Measurements from ENCODE around the gene NHP2. TPM values are rescaled to one million over a fixed set of nuclear protein-coding genes. Genes with fewer than 3 reads are reported as not detected.

NHP2 gene
- total and polyA plus RNA-seq, 11 donors, result 60.9 to 320 (median 79.5) TPM

GRCh38 chr5:178123094-178123965, 30.4 kb downstream of the NHP2 start:
- H3K4me3 ChIP-seq, result no peak overlapping the region
- 90 to 96% (median 92%) methylated on average over 2 to 13 of the region's 13 CpGs for WGBS, 4 donors
- no peaks in the 10 kb centered on the region for H3K9me3 ChIP-seq
- H3K4me1 ChIP-seq, result peaks cover 0 to 51% (median 17%) of the 10 kb centered on the region in 12 donors
- no peak for ATAC-seq
- intact Hi-C loops (cut with DNase I), result no loop called here
- TF ChIP-seq CTCF (IDR thresholded peaks at IDR 0.05) (no peak), POLR2A (IDR thresholded peaks at IDR 0.05) (no peak)
- H3K27ac ChIP-seq, result no peak overlapping the region
- DNase-seq, result peak in 1 of 5 donors; percentile 58
- H3K36me3 ChIP-seq, result no peaks in the 10 kb centered on the region
- H3K27me3 ChIP-seq, result peaks cover 0 to 8% (median 0%) of the 10 kb centered on the region in 9 donors

GRCh38 chr5:178122346-178122745, 31.3 kb downstream of the NHP2 start:
- H3K36me3 ChIP-seq, result no peaks in the 10 kb centered on the region
- WGBS, 4 donors, result 84 to 96% (median 88%) methylated on average over 5 of the region's 5 CpGs
- peaks cover 0 to 54% (median 19%) of the 10 kb centered on the region in 12 donors for H3K4me1 ChIP-seq
- TF ChIP-seq POLR2A (IDR thresholded peaks at IDR 0.05) (no peak), CTCF (IDR thresholded peaks at IDR 0.05) (no peak)
- intact Hi-C loops (cut with DNase I), result no loop called here
- H3K27me3 ChIP-seq, result peaks cover 0 to 8% (median 0%) of the 10 kb centered on the region in 9 donors
- no peaks in the 10 kb centered on the region for H3K9me3 ChIP-seq
- H3K4me3 ChIP-seq, result no peak overlapping the region
- ATAC-seq (no peak), DNase-seq (peak in 1 of 5 donors; percentile 37)
- peak overlapping the region in 3 of 12 donors; percentile 5 to 43 (median 18) for H3K27ac ChIP-seq

GRCh38 chr5:178121391-178122276, 32.1 kb downstream of the NHP2 start:
- 75 to 79% (median 75%) methylated on average over 34 to 38 of the region's 38 CpGs for WGBS, 4 donors
- Histone ChIP-seq H3K36me3 (no peaks in the 10 kb centered on the region), H3K4me1 (peaks cover 0 to 58% (median 22%) of the 10 kb centered on the region in 12 donors), H3K27me3 (peaks cover 0 to 15% (median 2%) of the 10 kb centered on the region in 9 donors), H3K9me3 (no peaks in the 10 kb centered on the region), H3K27ac (peak overlapping the region in 6 of 12 donors; percentile 18 to 48 (median 36)), H3K4me3 (peak overlapping the region in 10 of 12 donors; percentile 11 to 42 (median 31))
- intact Hi-C loops (cut with DNase I), result no loop called here
- peak in 4 of 5 donors; percentile 38 to 78 (median 64) for DNase-seq
- ATAC-seq, result peak in 3 of 4 donors; percentile 28 to 42 (median 35)
- TF ChIP-seq POLR2A (IDR thresholded peaks at IDR 0.05), result no peak
- no peak for TF ChIP-seq CTCF (IDR thresholded peaks at IDR 0.05)

Data from heart left ventricle (tissue), 16 donors.